BJ (cell line): ENCODE measurements around the gene MKRN3. TPM values are rescaled to one million over a fixed set of nuclear protein-coding genes. Genes with fewer than 3 reads are reported as not detected.

Experiments
- CTCF ChIA-PET: fragments of 350-600 bp; formaldehyde crosslinking; extraction: SDS; loops from one replicate; lab custom pipeline; 2021; ENCODE audit warnings: antibody characterized with exemption, inconsistent platforms; lab: Yijun Ruan, JAX
- POLR2A ChIA-PET: fragments of 300-600 bp; sonication (Branson Sonifier 250); formaldehyde crosslinking; extraction: SDS; loops from one replicate; lab custom pipeline; 2021; ENCODE audit warnings: antibody characterized with exemption; lab: Charles Lee
- DNase-seq: peaks from one replicate; pipeline ENCODE4 v3.0.0-alpha.2; 2011; ENCODE audit warnings: low read depth
- H3K27me3 ChIP-seq: 2 replicates; pipeline ENCODE4 v1.6.0; 2011; ENCODE audit warnings: low read length; ENCODE audit not compliant: control insufficient read depth, insufficient read depth
- H3K36me3 ChIP-seq: 2 replicates; pipeline ENCODE4 v1.5.1; 2011; ENCODE audit warnings: low read length; ENCODE audit not compliant: control insufficient read depth, insufficient read depth
- H3K4me3 ChIP-seq: 2 replicates; pipeline ENCODE4 v1.5.1; 2011; ENCODE audit warnings: low read depth, mild to moderate bottlenecking, control low read depth, low read length
- CTCF ChIP-seq: IDR thresholded peaks from 2 replicates; pipeline ENCODE4 v1.5.1; 2011; ENCODE audit warnings: low read depth, mild to moderate bottlenecking, control low read depth, inconsistent platforms, low read length, moderate library complexity; ENCODE audit not compliant: insufficient read depth
- polyA plus RNA-seq: library from polyadenylated mRNA; depleted of rRNA; stranded (reverse); fragments of >200 nt; gene quantifications from 2 replicates; pipeline ENCODE4 v1.2.3, GENCODE V29; 2011

The MKRN3 gene
- polyA plus RNA-seq, 1 experiment = 0.34 TPM

GRCh38 chr15:23532024-23532423, 33.5 kb upstream of the MKRN3 start:
- no peak for TF ChIP-seq CTCF
- no peak for DNase-seq
- no peaks in the 10 kb centered on the region for H3K27me3 ChIP-seq
- H3K4me3 ChIP-seq = no peak overlapping the region
- H3K36me3 ChIP-seq = no peaks in the 10 kb centered on the region
- ChIA-PET CTCF (no interaction called here), POLR2A (no interaction called here)

GRCh38 chr15:23536659-23537058, 28.8 kb upstream of the MKRN3 start:
- ChIA-PET CTCF (no interaction called here), POLR2A (no interaction called here)
- H3K27me3 ChIP-seq = no peaks in the 10 kb centered on the region
- DNase-seq = no peak
- TF ChIP-seq CTCF = no peak
- H3K4me3 ChIP-seq = no peak overlapping the region
- no peaks in the 10 kb centered on the region for H3K36me3 ChIP-seq

GRCh38 chr15:23538648-23539047, 26.8 kb upstream of the MKRN3 start:
- no peak for DNase-seq
- CTCF ChIA-PET = no interaction called here
- no peak overlapping the region for H3K4me3 ChIP-seq
- POLR2A ChIA-PET = no interaction called here
- H3K36me3 ChIP-seq = no peaks in the 10 kb centered on the region
- no peak for TF ChIP-seq CTCF
- H3K27me3 ChIP-seq = no peaks in the 10 kb centered on the region

- H3K4me3 ChIP-seq = no peak overlapping the region
- POLR2A ChIA-PET = no interaction called here
- no peak for TF ChIP-seq CTCF
- CTCF ChIA-PET = no interaction called here
- H3K27me3 ChIP-seq = no peaks in the 10 kb centered on the region
- DNase-seq = no peak
- no peaks in the 10 kb centered on the region for H3K36me3 ChIP-seq
These were observed 25.6 kb upstream of the MKRN3 start for GRCh38 chr15:23539892-23540291.

GRCh38 chr15:23546158-23546557, 19.3 kb upstream of the MKRN3 start:
- Histone ChIP-seq H3K27me3 (no peaks in the 10 kb centered on the region), H3K4me3 (no peak overlapping the region), H3K36me3 (no peaks in the 10 kb centered on the region)
- no peak for DNase-seq
- TF ChIP-seq CTCF = no peak
- CTCF ChIA-PET = interaction anchor here (0.6 kb wide), 1 partner anchor 1886 kb away, joined by 4 read pairs; no protein-coding TSS in a partner anchor
- POLR2A ChIA-PET = no interaction called here
